Kidney (tissue), 14 donors: Measurements from ENCODE around the gene ZNF488. TPM values are rescaled to one million over a fixed set of nuclear protein-coding genes. Genes with fewer than 3 reads are reported as not detected.

ENCODE experiments used
- DNase-seq, 5 donors: peaks; one replicate each; pipeline ENCODE4 v3.0.0-alpha.2; 2013 to 2020
- FAIRE-seq: peaks from 2 replicates; lab custom pipeline; 2012; peaks lifted over from hg19 to GRCh38; lab: Jason Lieb, UNC
- H3K27ac ChIP-seq, 2 donors: one replicate each; pipeline ENCODE4 v1.7.0; 2013; ENCODE audit warnings: low read depth in 2 of 2, low read length in 2 of 2, inconsistent platforms in 1 of 2
- H3K27me3 ChIP-seq: one replicate; pipeline ENCODE4 v1.7.1; 2013; ENCODE audit warnings: low read length, inconsistent platforms; ENCODE audit not compliant: control insufficient read depth, insufficient read depth
- H3K36me3 ChIP-seq, 3 donors: one replicate each; pipeline versions ENCODE4 v1.7.0 to v1.7.1; 2013; ENCODE audit warnings: low read length in 3 of 3, control low read depth in 1 of 3, inconsistent platforms in 1 of 3; ENCODE audit not compliant: insufficient read depth in 3 of 3, control insufficient read depth in 2 of 3
- H3K4me1 ChIP-seq, 3 donors: one replicate each; pipeline versions ENCODE4 v1.7.0 to v1.7.1; 2013; ENCODE audit warnings: low read length in 3 of 3, inconsistent platforms in 1 of 3, low read depth in 1 of 3; ENCODE audit not compliant: control insufficient read depth in 2 of 3, insufficient read depth in 2 of 3
- H3K4me3 ChIP-seq, 3 donors: one replicate each; pipeline versions ENCODE4 v1.7.0 to v1.8.1; 2013; ENCODE audit warnings: low read length in 3 of 3, control low read depth in 1 of 3, inconsistent platforms in 1 of 3
- H3K9ac ChIP-seq, 3 donors: one replicate each; pipeline versions ENCODE4 v1.7.0 to v1.7.1; 2013; ENCODE audit warnings: low read length in 3 of 3, control low read depth in 1 of 3, inconsistent platforms in 1 of 3
- H3K9me3 ChIP-seq, 3 donors: one replicate each; pipeline versions ENCODE4 v1.7.0 to v1.7.1; 2013; ENCODE audit warnings: low read length in 3 of 3, control low read depth in 1 of 3, inconsistent platforms in 1 of 3; ENCODE audit not compliant: control insufficient read depth in 2 of 3, insufficient read depth in 1 of 3
- CTCF ChIP-seq: IDR thresholded peaks from 3 replicates; pipeline ENCODE4 v1.5.1; 2012; ENCODE audit warnings: mild to moderate bottlenecking, moderate library complexity, borderline replicate concordance; ENCODE audit not compliant: insufficient read depth; ENCODE audit errors: extremely low read depth
- intact Hi-C: fragments of 100-400 bp; cut with DNase I; formaldehyde crosslinking; loops from one replicate; pipeline ENCODE4 v1.11.1; 2022
- polyA plus RNA-seq: library from polyadenylated mRNA; stranded (reverse); fragments of 350-450 nt; fragmentation: Illumina TruSeq; extraction: RNeasy Lipid Tissue Mini Kit (QIAGEN cat#74804); gene quantifications from one replicate; pipeline ENCODE4 v1.2.3, GENCODE V29; 2014; ENCODE audit warnings: low read depth, low replicate concordance; ENCODE audit not compliant: insufficient read depth
- total RNA-seq: library from RNA; stranded (reverse); fragmentation: NEBNext Ultra II Directional; extraction: Animal tissue kit (Norgen Biotek cat#: 25700); gene quantifications from one replicate; pipeline ENCODE4 v1.2.1, GENCODE V29; 2021
- donor health status: control.
- donor health status: control.
- donor health status: control.
- donor health status: control.
- donor health status: control.
- donor health status: DM: yes; HTN: yes; CAD: no.
- donor health status: Normal renal cell carcinoma (clear cell type).

The ZNF488 gene
- total and polyA plus RNA-seq, 2 donors from 2014 or later: 0.09 to 4.0 TPM

GRCh38 chr10:47364366-47364765 lies 19.7 kb downstream of the ZNF488 start:
- TF ChIP-seq CTCF: no peak
- Histone ChIP-seq H3K27me3 (no peaks in the 10 kb centered on the region), H3K36me3 (no peaks in the 10 kb centered on the region), H3K4me1 (peaks cover 0 to 5% (median 5%) of the 10 kb centered on the region in 3 donors), H3K27ac (no peak overlapping the region), H3K4me3 (no peak overlapping the region), H3K9ac (no peak overlapping the region), H3K9me3 (no peaks in the 10 kb centered on the region)
- DNase-seq: no peak
- intact Hi-C loops: no loop called here
- no peak for FAIRE-seq

GRCh38 chr10:47363781-47364180 lies 20.3 kb downstream of the ZNF488 start:
- intact Hi-C loops: no loop called here
- Histone ChIP-seq H3K9ac (no peak overlapping the region), H3K36me3 (no peaks in the 10 kb centered on the region), H3K27me3 (no peaks in the 10 kb centered on the region), H3K27ac (no peak overlapping the region), H3K4me1 (peaks cover 0 to 5% (median 5%) of the 10 kb centered on the region in 3 donors), H3K9me3 (no peaks in the 10 kb centered on the region), H3K4me3 (no peak overlapping the region)
- DNase-seq (no peak), FAIRE-seq (no peak)
- no peak for TF ChIP-seq CTCF

- Histone ChIP-seq H3K4me3 (no peak overlapping the region), H3K27ac (no peak overlapping the region), H3K9ac (no peak overlapping the region), H3K4me1 (peaks cover 0 to 5% (median 3%) of the 10 kb centered on the region in 3 donors), H3K9me3 (no peaks in the 10 kb centered on the region), H3K36me3 (no peaks in the 10 kb centered on the region), H3K27me3 (no peaks in the 10 kb centered on the region)
- no peak for FAIRE-seq
- DNase-seq: peak in 1 of 5 donors; percentile 17
- intact Hi-C loops: no loop called here
- no peak for TF ChIP-seq CTCF
Observed at GRCh38 chr10:47362199-47362598, 21.9 kb downstream of the ZNF488 start.

- intact Hi-C loops: no loop called here
- Histone ChIP-seq H3K27me3 (no peaks in the 10 kb centered on the region), H3K9ac (no peak overlapping the region), H3K4me1 (peaks cover 0 to 5% (median 3%) of the 10 kb centered on the region in 3 donors), H3K27ac (no peak overlapping the region), H3K4me3 (no peak overlapping the region), H3K9me3 (no peaks in the 10 kb centered on the region), H3K36me3 (no peaks in the 10 kb centered on the region)
- DNase-seq (peak; percentile 40 to 70 (median 50)), FAIRE-seq (no peak)
- peak; percentile 57 for TF ChIP-seq CTCF
Observed at GRCh38 chr10:47361293-47361692, 22.8 kb downstream of the ZNF488 start.
